ENCODE measurements around the gene NDFIP1. TPM values are rescaled to one million over a fixed set of nuclear protein-coding genes. Genes with fewer than 3 reads are reported as not detected.
A peak's percentile ranks its signal among the peaks of the same experiment; 100 is the strongest.

Gene NDFIP1
- total RNA-seq, 1 experiment from 2014 or later = 37.8 TPM

DNA sequence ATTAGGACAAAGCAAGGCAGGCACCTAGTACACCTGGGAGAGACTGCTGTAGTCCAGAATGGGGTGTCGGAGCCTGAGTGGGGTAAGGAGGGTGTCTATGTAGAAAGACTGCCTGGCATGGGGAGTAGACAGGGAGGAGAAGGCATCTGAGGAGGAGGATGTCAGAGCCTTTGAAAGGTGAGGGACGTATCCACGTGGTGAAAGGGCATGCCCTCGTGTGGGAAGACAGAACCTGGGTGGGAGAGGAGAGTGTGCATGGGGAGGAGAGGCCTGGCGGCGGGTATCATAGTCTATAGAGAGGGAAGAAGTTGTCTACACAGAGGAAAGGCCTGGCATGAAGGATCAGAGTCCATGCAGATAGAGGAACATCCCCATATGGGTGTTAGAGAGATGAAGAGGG, 91.8 kb downstream of the NDFIP1 start:
- Histone ChIP-seq H3K79me2 (ENCODE audit: insufficient read depth, low read length) (no peaks in the 10 kb centered on the region), H3K9ac (ENCODE audit: low read length) (no peak overlapping the region), H3K4me3 (replicated peaks in 1 of 2; ENCODE audit: low read depth in 1 of 2, low read length in 2 of 2) (no peak overlapping the region), H3K9me2 (ENCODE audit: insufficient read depth) (no peaks in the 10 kb centered on the region), H3K27me3 (ENCODE audit: insufficient read depth, low read length) (no peaks in the 10 kb centered on the region), H3K36me3 (ENCODE audit: control insufficient read depth in 1 of 2, insufficient read depth in 2 of 2, low read length in 2 of 2) (no peaks in the 10 kb centered on the region), H3K4me1 (ENCODE audit: control insufficient read depth in 1 of 2, insufficient read depth in 2 of 2, low read length in 2 of 2) (peaks cover 0 to 23% of the 10 kb centered on the region in 2 experiments; a peak in 2 of 4 replicates), H3K9me3 (ENCODE audit: control insufficient read depth in 1 of 2, insufficient read depth in 1 of 2, low read depth in 1 of 2, low read length in 2 of 2) (no peaks in the 10 kb centered on the region), H2AFZ (ENCODE audit: low read depth, low read length, poor library complexity, severe bottlenecking) (no peak overlapping the region), H3K4me2 (ENCODE audit: low read length) (no peak overlapping the region), H3K27ac (ENCODE audit: low read depth, low read length) (no peak overlapping the region), H4K20me1 (ENCODE audit: insufficient read depth) (no peaks in the 10 kb centered on the region)
- RAD21 ChIA-PET (ENCODE audit: low non-redundant PET in 1 of 2, low total read pairs in 2 of 2, uncharacterized antibody in 2 of 2, unreplicated experiment in 2 of 2) = no interaction called here
- intact Hi-C loops (cut with micrococcal nuclease) = no loop called here
- POLR2A ChIA-PET = no interaction called here
- BruUV-seq (replicated peaks) = no TSS peak
- DNase-seq (ENCODE audit: low read depth, low spot score) = no peak
- CTCF ChIA-PET = no interaction called here
- ATAC-seq = no peak
- no peak for TF ChIP-seq EGR1 (IDR thresholded peaks at IDR 0.05; ENCODE audit: low read depth)
- no peak for TF ChIP-seq MAX (IDR thresholded peaks at IDR 0.05)
- no peak for TF ChIP-seq YY1 (IDR thresholded peaks at IDR 0.05; ENCODE audit: extremely low read depth, insufficient replicate concordance, low read depth, low read length)
- TF ChIP-seq SIN3A (IDR thresholded peaks at IDR 0.05; ENCODE audit: low read depth) = no peak

- peak overlapping the region; percentile 26 for H3K4me2 ChIP-seq (ENCODE audit: low read length)
- ATAC-seq (peak; percentile 50; the same call in 1 of the 2 replicates), DNase-seq (ENCODE audit: low read depth, low spot score) (peak; percentile 24)
- intact Hi-C loops (cut with micrococcal nuclease) = no loop called here
- no peak overlapping the region for H3K9ac ChIP-seq (ENCODE audit: low read length)
- no peak overlapping the region for H3K4me3 ChIP-seq (replicated peaks in 1 of 2; ENCODE audit: low read depth in 1 of 2, low read length in 2 of 2)
- H3K79me2 ChIP-seq (ENCODE audit: insufficient read depth, low read length) = no peaks in the 10 kb centered on the region
- H2AFZ ChIP-seq (ENCODE audit: low read depth, low read length, poor library complexity, severe bottlenecking) = no peak overlapping the region
- H3K4me1 ChIP-seq (ENCODE audit: control insufficient read depth in 1 of 2, insufficient read depth in 2 of 2, low read length in 2 of 2) = peaks cover 0 to 23% of the 10 kb centered on the region in 2 experiments; a peak in 2 of 4 replicates
- H3K9me3 ChIP-seq (ENCODE audit: control insufficient read depth in 1 of 2, insufficient read depth in 1 of 2, low read depth in 1 of 2, low read length in 2 of 2) = no peaks in the 10 kb centered on the region
- H3K9me2 ChIP-seq (ENCODE audit: insufficient read depth) = no peaks in the 10 kb centered on the region
- CTCF ChIA-PET = no interaction called here
- no peaks in the 10 kb centered on the region for H4K20me1 ChIP-seq (ENCODE audit: insufficient read depth)
- BruUV-seq (replicated peaks) = no TSS peak
- no peak overlapping the region for H3K27ac ChIP-seq (ENCODE audit: low read depth, low read length)
- POLR2A ChIA-PET = no interaction called here
- RAD21 ChIA-PET (ENCODE audit: low non-redundant PET in 1 of 2, low total read pairs in 2 of 2, uncharacterized antibody in 2 of 2, unreplicated experiment in 2 of 2) = no interaction called here
- no peaks in the 10 kb centered on the region for H3K36me3 ChIP-seq (ENCODE audit: control insufficient read depth in 1 of 2, insufficient read depth in 2 of 2, low read length in 2 of 2)
- no peaks in the 10 kb centered on the region for H3K27me3 ChIP-seq (ENCODE audit: insufficient read depth, low read length)
- TF ChIP-seq ZFX (IDR thresholded peaks at IDR 0.05) (no peak), SP1 (IDR thresholded peaks at IDR 0.05; ENCODE audit: low read depth) (0 out of 2 replicates have a peak, but pooled peaks have one; percentile 26), TCF7L2 (IDR thresholded peaks at IDR 0.05; ENCODE audit: borderline replicate concordance, extremely low read depth, insufficient read depth, insufficient read length) (peak; percentile 86)
Measured at GRCh38 chr5:142201471-142201887, 92.9 kb downstream of the NDFIP1 start.

Data from HCT116 (cell line).